Breast epithelium (tissue), 4 donors: Measurements from ENCODE around the gene ADIPOR2. TPM values are rescaled to one million over a fixed set of nuclear protein-coding genes. Genes with fewer than 3 reads are reported as not detected.

Experiments
- DNase-seq, 2 donors: peaks; one replicate each; pipeline ENCODE4 v3.0.0-alpha.2; 2019; ENCODE audit warnings: low spot score in 2 of 2
- H3K27ac ChIP-seq, 2 donors: fragments of 200-600 bp; sonication (generic) in 1 of 2; one replicate each; pipeline ENCODE4 v1.5.1; 2016 to 2019; ENCODE audit warnings: mild to moderate bottlenecking in 1 of 2
- H3K27me3 ChIP-seq, 2 donors: fragments of 200-600 bp; sonication (generic) in 1 of 2; one replicate each; pipeline versions ENCODE4 v1.5.1 to v1.6.0; 2017 to 2019; ENCODE audit warnings: control low read depth in 1 of 2, mild to moderate bottlenecking in 1 of 2
- H3K36me3 ChIP-seq: fragments of 200-600 bp; one replicate; pipeline ENCODE4 v1.5.1; 2019
- H3K4me1 ChIP-seq, 2 donors: fragments of 200-600 bp; sonication (generic); one replicate each; pipeline ENCODE4 v1.5.1; 2016 to 2019; ENCODE audit warnings: control low read depth in 1 of 2
- H3K4me3 ChIP-seq, 3 donors: fragments of 200-600 bp; sonication (generic); 1 replicate in 2 of 3; 2 replicates in 1 of 3; pipeline ENCODE4 v1.5.1; 2016 to 2019; ENCODE audit warnings: mild to moderate bottlenecking in 3 of 3, moderate library complexity in 2 of 3
- H3K9me3 ChIP-seq, 2 donors: fragments of 200-600 bp; sonication (generic) in 1 of 2; one replicate each; pipeline ENCODE4 v1.5.1; 2016 to 2019; ENCODE audit warnings: control low read depth in 1 of 2
- CTCF ChIP-seq, 3 donors: fragments of 450-650 bp; IDR thresholded peaks; one replicate each; pipeline ENCODE4 v1.5.1; 2016 to 2017; ENCODE audit warnings: antibody characterized with exemption in 3 of 3, mild to moderate bottlenecking in 3 of 3, moderate library complexity in 3 of 3
- POLR2A ChIP-seq: fragments of 450-650 bp; IDR thresholded peaks from one replicate; pipeline ENCODE4 v1.6.1; 2016; ENCODE audit warnings: antibody characterized with exemption, mild to moderate bottlenecking, moderate library complexity
- POLR2AphosphoS5 ChIP-seq, 3 donors: sonication (generic); formaldehyde crosslinking; IDR thresholded peaks; one replicate each; pipeline ENCODE4 v1.6.1; 2017; ENCODE audit warnings: antibody characterized with exemption in 3 of 3
- intact Hi-C: fragments of 100-400 bp; cut with DNase I; formaldehyde crosslinking; loops from one replicate; pipeline ENCODE4 v1.15.1; 2023; ENCODE audit warnings: low total_unique reads
- total RNA-seq, 3 donors: library from RNA; depleted of rRNA; stranded (reverse); fragments of >200 nt; gene quantifications; one replicate each; pipeline ENCODE4 v1.1.0, GENCODE V29; 2016

The ADIPOR2 gene
- total RNA-seq, 3 donors from 2014 or later: 44.3 to 58.2 (median 48.8) TPM

DNA sequence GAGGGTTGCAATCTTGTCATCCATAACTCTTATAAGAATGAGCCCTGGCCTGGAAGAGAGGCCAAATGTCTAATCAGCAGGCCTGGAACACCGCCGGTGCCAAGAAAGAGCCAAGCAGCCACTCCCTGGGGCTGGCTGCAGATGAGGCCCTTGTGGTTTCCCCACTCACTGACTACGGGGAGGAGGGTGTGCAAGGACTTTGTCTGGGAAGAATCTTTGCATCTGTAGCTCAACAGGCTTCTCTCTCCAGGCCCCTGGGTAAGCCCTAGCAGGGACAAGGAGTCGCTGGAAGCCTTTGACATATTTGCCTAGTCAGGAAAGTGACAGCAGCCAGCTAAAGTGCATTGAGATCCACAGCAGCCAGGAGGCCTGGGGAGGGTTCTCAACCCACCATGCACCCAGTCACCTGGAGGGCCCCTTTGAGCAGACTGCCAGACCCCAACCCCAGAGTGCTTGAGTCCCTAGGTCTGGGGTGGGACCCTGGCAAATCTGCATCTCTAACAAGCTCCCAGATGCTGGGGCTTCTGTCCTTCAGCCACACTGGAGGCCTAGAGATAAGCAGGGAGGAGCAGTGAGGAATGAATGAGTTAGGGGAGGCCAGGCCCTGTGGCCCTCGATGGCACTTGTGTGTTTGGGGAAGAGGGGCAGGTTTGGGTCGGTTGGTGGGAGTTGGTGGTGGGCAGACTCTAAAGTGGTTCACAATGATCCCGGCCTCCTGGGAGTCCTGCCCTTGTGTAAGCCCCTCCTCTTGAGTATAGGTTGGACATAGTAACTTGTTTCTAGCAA, 115.6 kb downstream of the ADIPOR2 start:
- H3K36me3 ChIP-seq: no peaks in the 10 kb centered on the region
- DNase-seq: peak in 1 of 2 donors; percentile 30
- no peaks in the 10 kb centered on the region for H3K27me3 ChIP-seq
- no peak overlapping the region for H3K27ac ChIP-seq
- intact Hi-C loops: no loop called here
- no peaks in the 10 kb centered on the region for H3K4me1 ChIP-seq
- no peaks in the 10 kb centered on the region for H3K9me3 ChIP-seq
- TF ChIP-seq CTCF (IDR thresholded peaks at IDR 0.05) (no peak), POLR2A (no peak), POLR2AphosphoS5 (IDR thresholded peaks at IDR 0.05) (no peak)
- H3K4me3 ChIP-seq: no peak overlapping the region

GRCh38 chr12:1807087-1807860, 116.4 kb downstream of the ADIPOR2 start:
- H3K9me3 ChIP-seq: no peaks in the 10 kb centered on the region
- no peaks in the 10 kb centered on the region for H3K36me3 ChIP-seq
- TF ChIP-seq POLR2AphosphoS5 (IDR thresholded peaks at IDR 0.05) (no peak), POLR2A (no peak), CTCF (IDR thresholded peaks at IDR 0.05) (no peak)
- DNase-seq: no peak
- no peak overlapping the region for H3K27ac ChIP-seq
- H3K27me3 ChIP-seq: no peaks in the 10 kb centered on the region
- no peaks in the 10 kb centered on the region for H3K4me1 ChIP-seq
- intact Hi-C loops: no loop called here
- H3K4me3 ChIP-seq: no peak overlapping the region

DNA sequence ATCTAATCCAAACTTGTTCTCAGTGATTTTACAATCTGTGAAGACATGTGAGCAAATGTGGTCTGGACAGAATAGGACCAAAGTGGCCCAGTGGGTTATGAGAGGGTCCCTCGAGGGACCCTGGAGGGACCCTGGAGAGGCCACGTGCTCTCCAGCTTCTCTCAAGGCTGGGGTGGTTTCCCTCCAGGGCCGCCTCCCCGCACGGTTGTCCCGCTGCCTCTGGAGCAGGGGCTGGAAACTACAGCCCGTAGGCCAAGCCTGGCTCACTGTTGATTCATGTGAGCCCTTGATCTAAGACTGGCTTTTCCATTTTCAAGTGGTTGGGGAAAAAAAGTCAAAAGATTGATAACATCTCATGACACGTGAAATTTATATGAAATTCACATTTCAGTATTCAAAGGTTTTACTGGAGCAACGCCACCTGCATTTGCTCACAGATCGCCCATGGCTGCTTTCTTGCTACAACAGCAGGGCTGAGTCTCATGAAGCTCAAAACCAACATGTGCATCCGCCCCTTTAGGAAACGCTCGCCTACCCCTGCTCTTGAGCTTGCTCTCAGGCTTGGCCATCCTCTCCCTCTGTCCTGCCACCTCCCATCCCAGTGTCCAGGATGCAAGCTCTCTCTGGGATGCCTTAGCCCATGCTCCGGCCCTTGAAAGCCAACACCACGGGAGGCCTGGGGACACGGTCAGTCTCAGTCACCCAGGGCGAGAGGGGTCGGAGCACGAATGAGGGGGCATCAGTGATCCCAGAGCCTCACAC, 117.3 kb downstream of the ADIPOR2 start:
- intact Hi-C loops: no loop called here
- no peak for DNase-seq
- TF ChIP-seq CTCF (IDR thresholded peaks at IDR 0.05) (no peak), POLR2A (no peak), POLR2AphosphoS5 (IDR thresholded peaks at IDR 0.05) (no peak)

GRCh38 chr12:1808798-1809480, 118.1 kb downstream of the ADIPOR2 start:
- Histone ChIP-seq H3K36me3 (no peaks in the 10 kb centered on the region), H3K4me3 (no peak overlapping the region), H3K9me3 (no peaks in the 10 kb centered on the region), H3K27me3 (no peaks in the 10 kb centered on the region), H3K27ac (no peak overlapping the region), H3K4me1 (no peaks in the 10 kb centered on the region)
- TF ChIP-seq CTCF (IDR thresholded peaks at IDR 0.05) (no peak), POLR2A (no peak), POLR2AphosphoS5 (IDR thresholded peaks at IDR 0.05) (no peak)
- DNase-seq: no peak
- intact Hi-C loops: no loop called here

More for the DNA sequence above, 117.3 kb downstream of the ADIPOR2 start:
- Histone ChIP-seq H3K36me3 (no peaks in the 10 kb centered on the region), H3K27ac (no peak overlapping the region), H3K4me1 (no peaks in the 10 kb centered on the region), H3K9me3 (no peaks in the 10 kb centered on the region), H3K4me3 (no peak overlapping the region), H3K27me3 (no peaks in the 10 kb centered on the region)
